ENCODE data around the gene ZBTB24. TPM values are rescaled to one million over a fixed set of nuclear protein-coding genes. Genes with fewer than 3 reads are reported as not detected.

Gene ZBTB24
- total RNA-seq, 2 experiments from 2014 or later: 17.5 to 22.7 TPM

DNA sequence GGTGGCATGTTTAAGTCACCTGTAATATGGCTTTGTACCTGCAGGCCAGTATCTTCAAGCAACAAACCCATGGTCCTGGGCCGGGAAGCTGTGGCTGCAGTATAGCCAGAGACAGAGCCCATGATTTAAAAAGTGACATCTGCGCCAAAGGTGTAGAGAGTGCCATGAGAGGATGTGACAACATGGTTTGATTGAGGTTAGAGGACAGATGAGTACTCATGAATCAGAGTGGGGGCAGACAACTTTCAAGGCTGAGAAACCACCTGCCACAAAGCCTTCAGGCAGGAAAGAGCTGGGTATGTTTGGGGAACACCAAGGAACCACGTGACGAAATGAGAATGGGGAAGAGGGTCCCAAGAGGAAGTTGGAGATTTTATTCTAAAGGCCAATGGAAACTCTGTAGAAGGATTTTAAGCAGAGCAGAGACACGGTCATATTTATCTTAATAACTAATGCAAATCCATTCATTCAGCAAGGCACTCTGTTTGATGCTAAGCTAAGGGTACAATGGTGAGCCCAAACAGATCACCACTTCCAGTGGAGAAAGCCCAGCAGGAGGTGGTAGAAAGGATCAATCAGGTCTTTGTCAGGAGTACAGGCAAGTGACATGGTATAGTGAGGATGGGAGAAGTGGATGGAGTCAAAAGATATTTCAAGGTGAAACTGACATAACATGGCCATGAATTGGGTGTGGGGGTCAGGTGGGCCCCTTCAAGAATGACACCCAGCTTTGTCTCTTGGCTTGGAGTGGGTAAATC, 24.1 kb downstream of the ZBTB24 start:
- CTCF ChIA-PET: interaction anchor here (0.6 to 5.6 kb wide), 9 partner anchors 9 to 364 kb away, joined by 3 to 21 read pairs (median 5); partner anchors contain the start of genes CD164, CEP57L1 and ZBTB24
- Mint-ChIP-seq H3K4me3 (no peak overlapping the region), H3K9me3 (ENCODE audit: low read depth) (peaks cover 2% of the 10 kb centered on the region), H3K36me3 (peaks cover 31% of the 10 kb centered on the region), H3K27ac (peak overlapping the region; percentile 72), H3K27me3 (no peaks in the 10 kb centered on the region), H3K4me1 (peaks cover 57% of the 10 kb centered on the region)
- ATAC-seq (peak; percentile 24), DNase-seq (peak; percentile 77)

DNA sequence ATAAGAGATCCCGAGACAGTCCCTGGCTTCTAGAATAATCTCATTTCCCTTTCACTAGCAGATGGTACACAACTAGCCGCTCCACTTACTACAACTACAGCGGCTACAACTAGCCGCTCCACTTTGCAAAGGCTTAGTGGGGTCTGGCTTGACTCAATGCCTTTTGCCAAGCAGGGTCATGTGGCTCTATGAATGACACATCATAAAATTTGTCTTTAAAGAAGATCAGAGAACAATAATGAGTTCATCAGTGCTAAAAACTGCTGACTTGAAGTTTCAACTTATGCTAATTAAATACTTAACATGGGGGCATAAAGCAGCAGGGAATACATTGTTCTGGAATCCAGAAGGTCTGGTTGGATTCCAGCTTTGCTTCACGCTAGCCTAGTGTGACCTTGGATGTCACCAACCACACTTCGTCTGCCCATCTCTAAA, 25.4 kb downstream of the ZBTB24 start:
- H3K27ac Mint-ChIP-seq: peak overlapping the region; percentile 8
- CTCF ChIA-PET: interaction anchor here (1.9 to 5.6 kb wide), 5 partner anchors 15 to 270 kb away, joined by 5 to 40 read pairs (median 7); partner anchors contain the start of genes CD164, PPIL6 and SMPD2
- DNase-seq: peak; percentile 37
- H3K27me3 Mint-ChIP-seq: no peaks in the 10 kb centered on the region
- peaks cover 2% of the 10 kb centered on the region for H3K9me3 Mint-ChIP-seq (ENCODE audit: low read depth)
- no peak for ATAC-seq
- H3K4me3 Mint-ChIP-seq: no peak overlapping the region
- peaks cover 68% of the 10 kb centered on the region for H3K4me1 Mint-ChIP-seq
- peaks cover 23% of the 10 kb centered on the region for H3K36me3 Mint-ChIP-seq

DNA sequence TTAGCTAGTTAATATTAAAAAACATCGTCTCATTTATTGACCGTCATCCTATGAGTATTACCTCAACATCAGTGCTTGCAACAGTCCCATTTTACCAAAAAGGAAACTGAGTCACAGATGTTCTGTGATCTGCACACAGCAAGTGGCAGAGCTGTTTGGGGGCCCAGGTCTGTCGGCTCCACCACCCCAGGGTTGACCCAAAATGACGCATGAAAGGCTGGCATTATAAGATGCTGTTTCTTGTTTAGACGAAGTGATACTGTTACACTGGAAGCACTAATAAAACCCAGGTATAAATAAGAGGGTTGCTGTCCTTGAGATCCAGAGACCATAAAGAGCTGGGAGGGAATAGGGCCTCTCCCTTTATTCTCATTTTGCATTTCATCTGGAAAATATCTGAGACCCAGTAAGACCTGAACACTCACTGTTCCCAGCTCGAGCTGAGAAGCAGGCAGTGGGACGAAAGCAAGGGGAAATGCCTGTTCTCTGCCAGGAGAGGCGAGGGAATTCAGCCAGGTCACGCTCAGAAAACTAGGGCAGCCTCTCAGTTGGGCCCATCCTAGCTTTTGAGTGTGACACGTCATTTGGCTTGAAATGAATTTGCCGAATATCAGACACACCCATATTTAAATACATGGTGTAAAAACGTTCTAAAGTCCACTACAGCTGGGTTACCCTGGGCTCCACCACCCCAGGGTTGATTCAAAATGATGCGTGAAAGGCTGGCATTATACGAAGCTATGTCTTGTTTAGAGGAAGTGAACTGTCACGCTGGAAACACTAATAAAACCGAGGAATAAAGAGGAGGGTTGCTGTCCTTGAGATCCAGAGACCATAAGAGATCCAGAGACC, 26.1 kb downstream of the ZBTB24 start:
- Mint-ChIP-seq H3K4me3 (peak overlapping the region; percentile 52), H3K4me1 (peaks cover 67% of the 10 kb centered on the region), H3K36me3 (peaks cover 20% of the 10 kb centered on the region), H3K27me3 (no peaks in the 10 kb centered on the region), H3K9me3 (ENCODE audit: low read depth) (peaks cover 2% of the 10 kb centered on the region), H3K27ac (peak overlapping the region; percentile 59)
- CTCF ChIA-PET: interaction anchor here (1.0 to 5.6 kb wide), 6 partner anchors 8 to 270 kb away, joined by 3 to 40 read pairs (median 7); partner anchors contain the start of genes PPIL6 and SMPD2
- ATAC-seq (no peak), DNase-seq (peak; percentile 37)

DNA sequence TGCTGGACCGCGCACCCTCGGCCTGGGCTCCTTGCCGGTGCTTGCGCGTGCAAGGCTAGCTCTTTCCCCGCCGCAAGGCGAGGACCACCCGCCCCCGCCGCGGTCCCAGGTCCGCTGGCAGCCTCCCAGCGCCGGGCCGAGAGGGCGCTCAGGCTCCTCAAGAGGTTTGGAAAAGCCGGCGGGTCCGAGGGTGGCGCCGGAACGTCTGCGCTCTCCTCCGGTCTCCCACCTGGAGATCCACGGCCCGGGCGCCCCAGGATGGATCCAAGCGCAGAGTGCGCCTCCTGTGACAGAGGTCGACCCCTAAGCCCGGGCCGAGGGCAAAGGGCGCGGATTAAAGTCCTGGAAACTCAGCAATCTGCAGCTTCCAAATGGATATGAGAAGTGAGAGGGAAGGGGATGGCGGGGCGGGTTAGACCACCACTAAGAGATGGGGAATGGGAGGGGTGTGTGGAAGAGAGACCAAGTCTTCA, 26.9 kb downstream of the ZBTB24 start:
- CTCF ChIA-PET: interaction anchor here (1.0 to 5.6 kb wide), 8 partner anchors 9 to 269 kb away, joined by 3 to 40 read pairs (median 6); partner anchors contain the start of genes PPIL6 and SMPD2
- DNase-seq: no peak
- H3K27ac Mint-ChIP-seq: no peak overlapping the region
- peaks cover 67% of the 10 kb centered on the region for H3K4me1 Mint-ChIP-seq
- H3K36me3 Mint-ChIP-seq: peaks cover 19% of the 10 kb centered on the region
- no peaks in the 10 kb centered on the region for H3K27me3 Mint-ChIP-seq
- ATAC-seq: no peak
- H3K4me3 Mint-ChIP-seq: peak overlapping the region; percentile 52
- no peaks in the 10 kb centered on the region for H3K9me3 Mint-ChIP-seq (ENCODE audit: low read depth)

DNA sequence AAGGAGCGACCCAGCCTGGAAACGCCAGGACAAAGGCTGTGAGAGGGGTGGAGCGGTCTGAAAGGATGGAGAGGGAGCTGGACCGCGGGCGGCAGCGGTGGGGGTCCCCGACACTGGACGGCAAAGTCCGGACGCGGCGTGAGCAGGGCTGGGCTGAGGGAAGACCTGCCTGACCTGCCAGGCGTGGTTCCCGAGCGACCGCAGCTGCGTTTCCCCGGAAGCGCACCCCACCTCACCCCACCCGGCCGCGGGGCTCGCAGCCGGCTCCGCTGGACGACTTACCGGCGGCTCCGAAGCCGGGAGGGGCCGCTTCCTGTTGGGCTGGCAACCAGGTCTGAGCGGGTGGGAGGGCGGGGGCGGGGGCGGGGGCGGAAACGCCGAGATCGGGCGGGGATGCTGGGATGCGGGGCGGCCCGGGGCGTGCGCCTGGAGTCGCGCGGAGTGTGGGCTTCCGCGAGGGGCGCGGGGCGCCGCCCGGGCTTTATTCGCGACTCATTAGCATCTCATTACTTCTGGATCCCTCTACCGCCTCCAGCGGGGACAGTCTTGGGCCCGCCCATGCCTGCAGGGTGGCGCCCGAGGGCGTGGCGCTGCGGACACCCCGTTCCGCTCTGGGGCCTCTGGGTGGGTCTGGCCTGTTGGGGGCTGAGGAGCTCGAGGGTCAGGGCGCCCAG, 27.4 kb downstream of the ZBTB24 start, which contains the start of gene MICAL1:
Gene MICAL1 (minus strand): TSS at position 336 of the 674 bp plus-strand sequence. CDS start 1,576 bp downstream, outside the sequence.
- H3K27ac Mint-ChIP-seq: peak within 1 kb of the TSS; percentile 97
- H3K36me3 Mint-ChIP-seq: peaks cover 19% of the 10 kb centered on the region
- H3K4me1 Mint-ChIP-seq: peaks cover 69% of the 10 kb centered on the region
- DNase-seq (peak; percentile 88), ATAC-seq (peak; percentile 74)
- H3K27me3 Mint-ChIP-seq: no peaks in the 10 kb centered on the region
- peak within 1 kb of the TSS; percentile 88 for H3K4me3 Mint-ChIP-seq
- no peaks in the 10 kb centered on the region for H3K9me3 Mint-ChIP-seq (ENCODE audit: low read depth)
- CTCF ChIA-PET: interaction anchor here (1.2 to 5.6 kb wide), 6 partner anchors 13 to 268 kb away, joined by 5 to 40 read pairs (median 8); partner anchors contain the start of genes CD164, PPIL6 and SMPD2

DNA sequence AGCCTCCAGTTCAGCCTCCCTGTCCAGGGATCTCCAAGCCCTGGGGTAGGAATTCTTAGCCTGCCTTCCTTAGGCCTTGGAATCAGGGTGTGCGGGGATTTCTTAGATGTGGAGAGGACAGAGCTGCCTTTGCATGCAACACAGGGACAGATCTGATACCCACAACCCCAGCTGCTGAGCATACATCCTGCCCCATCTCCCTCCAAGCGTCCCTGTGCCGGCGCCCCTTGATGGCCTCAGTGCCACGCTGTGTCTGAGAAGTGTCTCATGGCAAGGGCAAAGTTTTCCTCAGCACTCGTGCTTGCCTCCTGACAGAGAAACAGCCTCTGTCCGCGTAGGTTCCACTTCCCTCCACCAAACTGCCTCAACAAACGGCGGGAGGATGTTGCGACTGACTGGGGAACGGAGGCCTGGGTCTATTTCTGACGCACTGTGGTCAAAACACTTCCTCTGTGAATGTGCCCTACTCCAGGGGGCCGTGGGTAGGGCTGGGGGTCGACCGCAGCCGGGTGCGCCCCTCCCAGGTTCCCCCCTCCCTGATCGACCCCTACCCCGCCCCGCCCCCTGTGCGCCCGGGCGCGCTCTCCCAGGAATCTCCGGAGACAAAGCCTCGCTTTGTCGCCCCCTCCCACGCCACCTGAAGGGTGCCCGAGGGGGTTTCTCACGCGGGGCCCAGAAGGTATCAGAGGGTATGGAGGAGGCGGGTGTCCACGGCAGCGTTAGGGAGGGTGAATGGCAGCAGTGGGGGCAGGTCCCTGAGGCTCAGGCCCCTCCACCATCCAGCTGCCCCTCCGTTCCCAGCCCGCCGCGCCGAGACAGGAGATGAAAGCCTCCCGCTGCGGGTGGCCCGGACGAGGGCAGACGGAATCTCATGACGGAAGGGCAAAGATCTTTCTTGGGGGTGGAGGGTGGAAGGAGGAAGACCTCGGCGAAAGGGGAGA, 28.3 kb downstream of the ZBTB24 start:
- Mint-ChIP-seq H3K27ac (peak overlapping the region; percentile 97), H3K9me3 (ENCODE audit: low read depth) (no peaks in the 10 kb centered on the region), H3K4me1 (peaks cover 73% of the 10 kb centered on the region), H3K36me3 (peaks cover 20% of the 10 kb centered on the region), H3K4me3 (peak overlapping the region; percentile 88), H3K27me3 (no peaks in the 10 kb centered on the region)
- DNase-seq (peak; percentile 89), ATAC-seq (peak; percentile 48)
- CTCF ChIA-PET: interaction anchor here (1.2 to 5.6 kb wide), 6 partner anchors 12 to 267 kb away, joined by 3 to 40 read pairs (median 8); partner anchors contain the start of genes CD164, PPIL6 and SMPD2

DNA sequence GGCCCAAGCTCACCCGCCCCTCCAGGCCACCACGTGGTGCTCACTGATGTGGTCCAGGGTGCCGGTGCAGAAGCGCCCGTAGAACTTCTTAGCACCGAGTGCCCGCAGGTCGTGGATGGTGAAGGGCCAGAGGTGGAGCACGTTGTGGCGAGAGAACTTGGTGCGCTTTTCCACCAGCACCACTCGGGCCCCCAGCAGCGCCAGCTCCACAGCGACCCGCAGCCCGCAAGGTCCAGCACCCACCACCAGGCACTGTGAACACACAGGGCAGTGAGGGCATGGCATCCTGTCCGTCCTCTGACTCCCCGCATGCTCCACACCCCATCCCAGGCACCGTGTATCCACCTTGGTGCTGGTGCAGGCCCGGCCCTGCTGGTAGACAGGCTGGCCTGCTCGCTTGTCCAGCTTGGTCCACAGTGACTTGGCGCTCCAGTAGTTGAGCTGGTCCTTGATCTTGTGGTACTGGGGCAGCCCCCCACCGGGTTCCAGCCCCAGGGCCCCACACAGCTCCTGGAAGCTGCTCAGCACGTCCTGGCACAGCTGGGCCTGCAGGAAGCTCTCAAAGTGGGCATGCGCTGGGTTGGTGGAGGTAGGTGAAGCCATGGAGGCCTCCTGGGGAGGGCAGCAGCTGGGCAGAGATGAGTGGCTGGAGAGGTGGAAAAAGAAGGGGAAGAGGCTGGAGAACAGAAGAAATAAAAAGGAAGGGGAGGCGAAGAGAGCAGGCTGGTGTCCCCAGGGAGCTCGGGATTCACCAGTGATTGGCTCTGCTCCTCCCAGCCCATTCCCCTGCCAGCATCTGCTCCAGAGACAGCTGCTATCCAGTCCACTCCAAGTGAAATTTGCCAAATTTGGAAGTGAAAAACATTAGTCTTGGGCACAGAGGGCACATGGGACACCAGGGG, 29.2 kb downstream of the ZBTB24 start:
- peaks cover 70% of the 10 kb centered on the region for H3K4me1 Mint-ChIP-seq
- H3K27me3 Mint-ChIP-seq: no peaks in the 10 kb centered on the region
- peak overlapping the region; percentile 97 for H3K27ac Mint-ChIP-seq
- no peak for DNase-seq
- CTCF ChIA-PET: interaction anchor here (1.2 to 4.9 kb wide), 5 partner anchors 11 to 266 kb away, joined by 3 to 40 read pairs (median 6); partner anchors contain the start of genes CD164, PPIL6 and SMPD2
- H3K4me3 Mint-ChIP-seq: peak overlapping the region; percentile 88
- peaks cover 19% of the 10 kb centered on the region for H3K36me3 Mint-ChIP-seq
- ATAC-seq: no peak
- H3K9me3 Mint-ChIP-seq (ENCODE audit: low read depth): no peaks in the 10 kb centered on the region

DNA sequence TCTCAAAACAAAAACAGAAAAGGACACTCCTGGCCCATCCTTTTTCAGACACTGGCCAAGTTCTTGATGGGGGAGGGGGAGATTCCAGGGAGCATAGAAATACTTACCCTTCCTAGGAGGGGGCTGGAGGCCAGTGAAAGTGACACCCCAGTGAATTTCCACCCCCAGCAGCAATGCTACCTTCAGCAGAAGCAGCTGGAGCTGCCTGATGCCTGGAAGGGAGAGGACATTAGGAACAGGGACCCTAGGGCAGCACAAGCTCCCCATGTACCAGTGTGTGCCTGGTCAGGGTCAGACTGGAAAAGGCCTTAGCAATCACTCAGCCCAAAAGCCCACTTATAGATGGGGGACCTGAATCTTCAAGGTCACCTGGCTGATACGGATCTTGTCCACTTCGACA, 29.9 kb downstream of the ZBTB24 start:
- DNase-seq (no peak), ATAC-seq (no peak)
- H3K27ac Mint-ChIP-seq: peak overlapping the region; percentile 97
- H3K27me3 Mint-ChIP-seq: no peaks in the 10 kb centered on the region
- H3K4me3 Mint-ChIP-seq: no peak overlapping the region
- CTCF ChIA-PET: interaction anchor here (1.4 to 4.9 kb wide), 4 partner anchors 10 to 70 kb away, joined by 3 to 40 read pairs (median 6); partner anchors contain the start of genes CD164, PPIL6 and SMPD2
- peaks cover 67% of the 10 kb centered on the region for H3K4me1 Mint-ChIP-seq
- H3K9me3 Mint-ChIP-seq (ENCODE audit: low read depth): no peaks in the 10 kb centered on the region
- peaks cover 21% of the 10 kb centered on the region for H3K36me3 Mint-ChIP-seq

DNA sequence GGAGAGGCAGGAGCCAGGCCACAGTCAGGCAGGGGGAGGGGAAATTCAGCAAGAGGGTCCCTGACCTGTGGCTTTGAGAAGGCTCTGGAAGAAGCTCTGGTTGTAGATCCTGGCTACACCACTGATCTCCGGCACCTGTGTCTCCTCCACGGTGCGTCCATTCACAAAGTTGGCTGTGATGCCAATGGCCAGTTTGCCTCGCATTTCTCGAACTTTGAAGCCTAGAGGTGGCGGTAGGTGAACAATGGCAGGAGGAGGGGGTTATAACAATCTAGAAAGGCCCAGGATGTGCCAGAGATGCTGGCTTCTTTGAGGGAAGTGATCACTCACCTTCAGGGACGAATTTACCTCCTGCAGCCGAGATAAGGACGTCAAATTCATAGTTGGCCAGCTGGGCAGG, 30.8 kb downstream of the ZBTB24 start:
- no peaks in the 10 kb centered on the region for H3K9me3 Mint-ChIP-seq (ENCODE audit: low read depth)
- H3K36me3 Mint-ChIP-seq: peaks cover 21% of the 10 kb centered on the region
- H3K27ac Mint-ChIP-seq: no peak overlapping the region
- no peak for DNase-seq
- CTCF ChIA-PET: no interaction called here
- H3K4me1 Mint-ChIP-seq: peaks cover 61% of the 10 kb centered on the region
- H3K27me3 Mint-ChIP-seq: no peaks in the 10 kb centered on the region
- H3K4me3 Mint-ChIP-seq: no peak overlapping the region
- ATAC-seq: no peak

DNA sequence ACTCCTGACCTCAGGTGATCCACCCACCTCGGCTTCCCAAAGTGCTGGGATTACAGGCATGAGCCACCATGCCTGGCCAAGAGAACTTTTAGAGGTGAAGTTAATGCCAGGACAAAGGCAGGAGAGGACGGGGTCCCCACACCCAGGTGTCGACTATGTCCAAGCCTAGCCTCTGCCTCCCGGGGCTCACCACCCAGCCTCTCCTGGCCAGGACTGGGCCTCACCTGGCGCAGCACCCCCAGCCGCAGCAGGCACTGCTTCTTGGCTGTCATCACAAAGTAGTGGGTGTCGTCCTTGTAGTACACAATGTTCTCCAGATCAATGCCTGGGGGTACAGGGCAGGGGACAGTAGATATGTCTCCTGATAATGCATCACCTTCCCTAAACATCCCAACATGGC, 31.6 kb downstream of the ZBTB24 start:
- Mint-ChIP-seq H3K27me3 (no peaks in the 10 kb centered on the region), H3K36me3 (peaks cover 24% of the 10 kb centered on the region), H3K4me3 (no peak overlapping the region), H3K4me1 (peaks cover 53% of the 10 kb centered on the region), H3K9me3 (ENCODE audit: low read depth) (no peaks in the 10 kb centered on the region), H3K27ac (no peak overlapping the region)
- ATAC-seq: no peak
- peak; percentile 37 for DNase-seq
- CTCF ChIA-PET: interaction anchor here (2.3 kb wide), 1 partner anchor 10 kb away, joined by 9 read pairs; no protein-coding TSS in a partner anchor

DNA sequence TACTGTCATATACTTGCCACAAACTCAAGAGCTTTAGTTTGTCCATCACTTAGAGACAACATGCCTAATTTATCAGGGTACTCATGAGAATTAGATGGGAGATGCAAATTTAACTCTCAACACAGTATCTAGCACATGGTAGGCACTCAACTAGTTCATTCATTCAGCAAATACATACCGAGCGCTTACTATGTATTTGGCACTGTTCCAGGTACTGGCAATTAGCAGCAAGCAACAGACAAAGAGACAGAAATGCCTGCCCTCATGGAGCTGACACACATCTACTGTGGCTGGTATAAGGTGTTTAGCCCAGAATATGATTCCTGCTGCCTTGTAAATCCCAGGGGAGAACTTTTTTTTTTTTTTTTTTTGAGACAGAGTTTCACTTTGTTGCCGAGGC, 32.2 kb downstream of the ZBTB24 start:
- peaks cover 26% of the 10 kb centered on the region for H3K36me3 Mint-ChIP-seq
- H3K27ac Mint-ChIP-seq: peak overlapping the region; percentile 1
- peaks cover 51% of the 10 kb centered on the region for H3K4me1 Mint-ChIP-seq
- H3K9me3 Mint-ChIP-seq (ENCODE audit: low read depth): no peaks in the 10 kb centered on the region
- no peak for ATAC-seq
- H3K4me3 Mint-ChIP-seq: no peak overlapping the region
- no peaks in the 10 kb centered on the region for H3K27me3 Mint-ChIP-seq
- CTCF ChIA-PET: interaction anchor here (1.1 to 2.3 kb wide), 3 partner anchors 8 to 78 kb away, joined by 3 to 9 read pairs (median 4); no protein-coding TSS in a partner anchor
- no peak for DNase-seq
